ENCODE data around the gene PHACTR1. TPM values are rescaled to one million over a fixed set of nuclear protein-coding genes. Genes with fewer than 3 reads are reported as not detected.

The PHACTR1 gene
- total and polyA plus RNA-seq, 4 donors = 0.31 to 1.5 (median 0.79) TPM

DNA sequence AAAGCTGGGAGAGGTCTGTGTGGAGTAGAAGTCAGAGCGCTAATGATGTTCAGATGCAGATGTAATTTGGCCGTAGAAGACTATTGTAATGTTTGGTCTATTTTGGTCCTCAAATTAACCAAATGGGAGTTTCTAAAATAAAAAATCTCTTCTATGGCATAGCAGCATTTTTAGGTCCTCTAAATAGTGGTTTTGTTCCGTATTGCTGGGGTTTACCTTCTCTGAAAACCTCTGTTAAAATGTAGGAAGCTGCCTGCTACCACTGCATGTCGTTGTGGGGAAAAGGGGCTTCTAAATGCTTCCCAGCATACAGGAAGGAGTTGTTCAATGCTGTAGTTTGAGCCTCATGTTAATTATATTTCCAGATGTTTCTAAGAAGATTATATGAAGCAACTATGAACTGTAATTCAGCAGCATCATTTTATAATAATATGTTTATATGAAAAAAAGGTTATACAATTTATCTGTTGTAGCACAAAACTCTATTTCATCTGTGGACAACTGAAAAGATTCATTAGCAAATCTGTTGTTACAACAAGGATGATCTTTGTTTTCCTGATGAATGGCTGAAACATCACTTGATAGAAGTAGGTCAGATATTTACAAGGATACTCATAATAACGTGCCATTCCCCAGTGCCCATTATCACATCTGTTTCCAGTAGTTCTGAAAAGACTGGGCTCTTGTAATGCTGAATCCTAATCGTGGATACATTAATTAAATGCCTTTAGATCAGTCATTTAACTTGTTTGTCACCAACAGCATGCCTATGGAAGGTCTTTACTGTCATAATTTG is 355.2 kb downstream of the PHACTR1 start:
- Histone ChIP-seq H3K4me3 (ENCODE audit: low read depth in 1 of 3, low read length in 3 of 3) (no peak overlapping the region), H3K27ac (ENCODE audit: low read depth in 1 of 2, low read length in 2 of 2) (no peak overlapping the region), H3K36me3 (ENCODE audit: control insufficient read depth in 4 of 4, insufficient read depth in 3 of 4, low read depth in 1 of 4, low read length in 3 of 4) (no peaks in the 10 kb centered on the region), H3K4me1 (ENCODE audit: control insufficient read depth in 4 of 4, insufficient read depth in 4 of 4, low read length in 3 of 4) (no peaks in the 10 kb centered on the region), H3K9me3 (ENCODE audit: control insufficient read depth in 4 of 4, low read length in 3 of 4) (no peaks in the 10 kb centered on the region), H3K9ac (ENCODE audit: low read depth in 1 of 2, low read length in 2 of 2) (no peak overlapping the region), H3K27me3 (ENCODE audit: control insufficient read depth in 4 of 4, insufficient read depth in 4 of 4, low read length in 3 of 4) (no peaks in the 10 kb centered on the region)
- no peak for DNase-seq (ENCODE audit: low spot score)
- WGBS = 57% methylated on average over 6 of the region's 6 CpGs
- TF ChIP-seq, protein P1, sequence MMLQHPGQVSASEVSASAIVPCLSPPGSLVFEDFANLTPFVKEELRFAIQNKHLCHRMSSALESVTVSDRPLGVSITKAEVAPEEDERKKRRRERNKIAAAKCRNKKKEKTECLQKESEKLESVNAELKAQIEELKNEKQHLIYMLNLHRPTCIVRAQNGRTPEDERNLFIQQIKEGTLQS (IDR thresholded peaks at IDR 0.05) = no peak
- TF ChIP-seq TAF1 (conservative IDR thresholded peaks at IDR 0.05) (no peak), HNF4G (IDR thresholded peaks at IDR 0.05) (no peak), SP1 (IDR thresholded peaks at IDR 0.05) (no peak), NR2F2 (IDR thresholded peaks at IDR 0.05) (no peak), GABPA (IDR thresholded peaks at IDR 0.05 in 1 of 2, conservative IDR thresholded peaks at IDR 0.05 in 1 of 2) (no peak)
- TF ChIP-seq, protein P2, sequence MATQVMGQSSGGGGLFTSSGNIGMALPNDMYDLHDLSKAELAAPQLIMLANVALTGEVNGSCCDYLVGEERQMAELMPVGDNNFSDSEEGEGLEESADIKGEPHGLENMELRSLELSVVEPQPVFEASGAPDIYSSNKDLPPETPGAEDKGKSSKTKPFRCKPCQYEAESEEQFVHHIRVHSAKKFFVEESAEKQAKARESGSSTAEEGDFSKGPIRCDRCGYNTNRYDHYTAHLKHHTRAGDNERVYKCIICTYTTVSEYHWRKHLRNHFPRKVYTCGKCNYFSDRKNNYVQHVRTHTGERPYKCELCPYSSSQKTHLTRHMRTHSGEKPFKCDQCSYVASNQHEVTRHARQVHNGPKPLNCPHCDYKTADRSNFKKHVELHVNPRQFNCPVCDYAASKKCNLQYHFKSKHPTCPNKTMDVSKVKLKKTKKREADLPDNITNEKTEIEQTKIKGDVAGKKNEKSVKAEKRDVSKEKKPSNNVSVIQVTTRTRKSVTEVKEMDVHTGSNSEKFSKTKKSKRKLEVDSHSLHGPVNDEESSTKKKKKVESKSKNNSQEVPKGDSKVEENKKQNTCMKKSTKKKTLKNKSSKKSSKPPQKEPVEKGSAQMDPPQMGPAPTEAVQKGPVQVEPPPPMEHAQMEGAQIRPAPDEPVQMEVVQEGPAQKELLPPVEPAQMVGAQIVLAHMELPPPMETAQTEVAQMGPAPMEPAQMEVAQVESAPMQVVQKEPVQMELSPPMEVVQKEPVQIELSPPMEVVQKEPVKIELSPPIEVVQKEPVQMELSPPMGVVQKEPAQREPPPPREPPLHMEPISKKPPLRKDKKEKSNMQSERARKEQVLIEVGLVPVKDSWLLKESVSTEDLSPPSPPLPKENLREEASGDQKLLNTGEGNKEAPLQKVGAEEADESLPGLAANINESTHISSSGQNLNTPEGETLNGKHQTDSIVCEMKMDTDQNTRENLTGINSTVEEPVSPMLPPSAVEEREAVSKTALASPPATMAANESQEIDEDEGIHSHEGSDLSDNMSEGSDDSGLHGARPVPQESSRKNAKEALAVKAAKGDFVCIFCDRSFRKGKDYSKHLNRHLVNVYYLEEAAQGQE (IDR thresholded peaks at IDR 0.05) = no peak
- TF ChIP-seq, protein P3, sequence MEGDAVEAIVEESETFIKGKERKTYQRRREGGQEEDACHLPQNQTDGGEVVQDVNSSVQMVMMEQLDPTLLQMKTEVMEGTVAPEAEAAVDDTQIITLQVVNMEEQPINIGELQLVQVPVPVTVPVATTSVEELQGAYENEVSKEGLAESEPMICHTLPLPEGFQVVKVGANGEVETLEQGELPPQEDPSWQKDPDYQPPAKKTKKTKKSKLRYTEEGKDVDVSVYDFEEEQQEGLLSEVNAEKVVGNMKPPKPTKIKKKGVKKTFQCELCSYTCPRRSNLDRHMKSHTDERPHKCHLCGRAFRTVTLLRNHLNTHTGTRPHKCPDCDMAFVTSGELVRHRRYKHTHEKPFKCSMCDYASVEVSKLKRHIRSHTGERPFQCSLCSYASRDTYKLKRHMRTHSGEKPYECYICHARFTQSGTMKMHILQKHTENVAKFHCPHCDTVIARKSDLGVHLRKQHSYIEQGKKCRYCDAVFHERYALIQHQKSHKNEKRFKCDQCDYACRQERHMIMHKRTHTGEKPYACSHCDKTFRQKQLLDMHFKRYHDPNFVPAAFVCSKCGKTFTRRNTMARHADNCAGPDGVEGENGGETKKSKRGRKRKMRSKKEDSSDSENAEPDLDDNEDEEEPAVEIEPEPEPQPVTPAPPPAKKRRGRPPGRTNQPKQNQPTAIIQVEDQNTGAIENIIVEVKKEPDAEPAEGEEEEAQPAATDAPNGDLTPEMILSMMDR (IDR thresholded peaks at IDR 0.05; ENCODE audit: low read depth, low read length, missing input control) = no peak

DNA sequence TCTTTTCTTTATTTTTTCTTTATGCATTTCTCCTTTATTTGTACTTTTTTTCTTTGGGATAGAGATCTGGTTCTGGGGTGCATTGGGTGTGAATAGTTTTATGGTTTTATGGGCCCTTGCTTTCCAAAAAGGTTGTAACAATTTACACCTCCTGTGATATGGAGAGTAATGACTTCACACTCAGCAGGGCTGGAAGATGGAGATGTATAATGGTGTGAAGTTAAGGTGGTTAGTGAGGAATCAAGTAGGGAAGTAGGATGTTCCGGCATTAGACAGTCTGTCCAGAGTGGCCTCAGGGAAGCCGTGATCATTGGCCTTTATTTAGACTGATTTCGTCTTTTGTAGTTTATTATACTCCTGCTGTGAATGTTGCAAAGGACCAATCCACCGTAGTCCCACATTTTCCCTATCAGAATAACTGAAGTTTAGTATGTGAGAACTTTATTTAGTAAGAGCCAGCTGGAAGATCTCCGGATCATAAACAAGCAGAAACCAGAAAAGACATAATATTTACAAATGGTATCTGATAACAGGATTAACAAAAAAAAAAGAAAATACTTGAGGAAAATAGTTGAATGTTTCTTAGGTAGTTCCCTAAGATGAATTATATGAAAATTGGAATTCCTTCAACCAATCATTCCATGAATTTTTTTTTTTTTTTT is 356.2 kb downstream of the PHACTR1 start:
- 71% methylated on average over 5 of the region's 5 CpGs for WGBS
- TF ChIP-seq, protein P1 (IDR thresholded peaks at IDR 0.05) = no peak
- no peak for TF ChIP-seq HNF4G (IDR thresholded peaks at IDR 0.05)
- TF ChIP-seq HNF4A (conservative IDR thresholded peaks at IDR 0.05) = no peak
- TF ChIP-seq NR2F2 (IDR thresholded peaks at IDR 0.05) = no peak
- no peak for TF ChIP-seq YY1 (IDR thresholded peaks at IDR 0.05)
- TF ChIP-seq RXRA (IDR thresholded peaks at IDR 0.05) = no peak
- TF ChIP-seq SP1 (IDR thresholded peaks at IDR 0.05) = no peak
- TF ChIP-seq, protein P3 (IDR thresholded peaks at IDR 0.05; ENCODE audit: low read depth, low read length, missing input control) = no peak
- TF ChIP-seq JUND (IDR thresholded peaks at IDR 0.05) = no peak
- TF ChIP-seq, protein P4, sequence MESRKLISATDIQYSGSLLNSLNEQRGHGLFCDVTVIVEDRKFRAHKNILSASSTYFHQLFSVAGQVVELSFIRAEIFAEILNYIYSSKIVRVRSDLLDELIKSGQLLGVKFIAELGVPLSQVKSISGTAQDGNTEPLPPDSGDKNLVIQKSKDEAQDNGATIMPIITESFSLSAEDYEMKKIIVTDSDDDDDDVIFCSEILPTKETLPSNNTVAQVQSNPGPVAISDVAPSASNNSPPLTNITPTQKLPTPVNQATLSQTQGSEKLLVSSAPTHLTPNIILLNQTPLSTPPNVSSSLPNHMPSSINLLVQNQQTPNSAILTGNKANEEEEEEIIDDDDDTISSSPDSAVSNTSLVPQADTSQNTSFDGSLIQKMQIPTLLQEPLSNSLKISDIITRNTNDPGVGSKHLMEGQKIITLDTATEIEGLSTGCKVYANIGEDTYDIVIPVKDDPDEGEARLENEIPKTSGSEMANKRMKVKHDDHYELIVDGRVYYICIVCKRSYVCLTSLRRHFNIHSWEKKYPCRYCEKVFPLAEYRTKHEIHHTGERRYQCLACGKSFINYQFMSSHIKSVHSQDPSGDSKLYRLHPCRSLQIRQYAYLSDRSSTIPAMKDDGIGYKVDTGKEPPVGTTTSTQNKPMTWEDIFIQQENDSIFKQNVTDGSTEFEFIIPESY (IDR thresholded peaks at IDR 0.05) = no peak
- TF ChIP-seq, protein P5, sequence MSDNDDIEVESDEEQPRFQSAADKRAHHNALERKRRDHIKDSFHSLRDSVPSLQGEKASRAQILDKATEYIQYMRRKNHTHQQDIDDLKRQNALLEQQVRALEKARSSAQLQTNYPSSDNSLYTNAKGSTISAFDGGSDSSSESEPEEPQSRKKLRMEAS (IDR thresholded peaks at IDR 0.05) = no peak
- no peak for TF ChIP-seq TAF1 (conservative IDR thresholded peaks at IDR 0.05)
- TF ChIP-seq, protein P2 (IDR thresholded peaks at IDR 0.05) = no peak

More for the DNA sequence above, 356.2 kb downstream of the PHACTR1 start:
- Histone ChIP-seq H3K4me3 (ENCODE audit: low read depth in 1 of 3, low read length in 3 of 3) (no peak overlapping the region), H3K9ac (ENCODE audit: low read depth in 1 of 2, low read length in 2 of 2) (no peak overlapping the region), H3K9me3 (ENCODE audit: control insufficient read depth in 4 of 4, low read length in 3 of 4) (no peaks in the 10 kb centered on the region), H3K27me3 (ENCODE audit: control insufficient read depth in 4 of 4, insufficient read depth in 4 of 4, low read length in 3 of 4) (no peaks in the 10 kb centered on the region), H3K4me1 (ENCODE audit: control insufficient read depth in 4 of 4, insufficient read depth in 4 of 4, low read length in 3 of 4) (no peaks in the 10 kb centered on the region), H3K36me3 (ENCODE audit: control insufficient read depth in 4 of 4, insufficient read depth in 3 of 4, low read depth in 1 of 4, low read length in 3 of 4) (no peaks in the 10 kb centered on the region), H3K27ac (ENCODE audit: low read depth in 1 of 2, low read length in 2 of 2) (no peak overlapping the region)
- DNase-seq (ENCODE audit: low spot score) = no peak

All from liver (tissue), 9 donors.